ENCODE data around the gene PLCB4.

Gene PLCB4

DNA sequence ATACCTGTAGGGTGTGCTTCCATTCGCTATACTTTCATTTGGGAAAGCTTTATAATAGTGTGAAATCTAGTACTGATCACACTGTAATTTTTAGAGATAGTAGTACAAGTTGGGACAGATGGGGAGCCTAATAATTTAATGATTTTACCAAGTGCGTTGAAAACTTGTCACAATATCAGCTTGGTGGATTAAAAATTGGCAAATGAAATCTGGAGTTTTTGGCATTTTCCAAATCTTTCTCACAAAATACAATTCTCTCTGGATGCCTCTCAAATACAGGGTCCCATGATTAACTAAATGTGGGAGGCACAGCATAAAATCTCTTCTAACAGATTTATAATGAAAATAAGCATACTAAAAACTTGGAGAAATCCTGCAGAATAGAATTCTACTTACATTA is 96.4 kb downstream of the PLCB4 start:
- ChIA-PET POLR2A (no interaction called here), CTCF (no interaction called here)
- DNase-seq (ENCODE audit: low read depth, low spot score) = no peak
- no peak overlapping the region for H3K4me3 ChIP-seq (ENCODE audit: low read depth, low read length)
- TF ChIP-seq, protein P1, sequence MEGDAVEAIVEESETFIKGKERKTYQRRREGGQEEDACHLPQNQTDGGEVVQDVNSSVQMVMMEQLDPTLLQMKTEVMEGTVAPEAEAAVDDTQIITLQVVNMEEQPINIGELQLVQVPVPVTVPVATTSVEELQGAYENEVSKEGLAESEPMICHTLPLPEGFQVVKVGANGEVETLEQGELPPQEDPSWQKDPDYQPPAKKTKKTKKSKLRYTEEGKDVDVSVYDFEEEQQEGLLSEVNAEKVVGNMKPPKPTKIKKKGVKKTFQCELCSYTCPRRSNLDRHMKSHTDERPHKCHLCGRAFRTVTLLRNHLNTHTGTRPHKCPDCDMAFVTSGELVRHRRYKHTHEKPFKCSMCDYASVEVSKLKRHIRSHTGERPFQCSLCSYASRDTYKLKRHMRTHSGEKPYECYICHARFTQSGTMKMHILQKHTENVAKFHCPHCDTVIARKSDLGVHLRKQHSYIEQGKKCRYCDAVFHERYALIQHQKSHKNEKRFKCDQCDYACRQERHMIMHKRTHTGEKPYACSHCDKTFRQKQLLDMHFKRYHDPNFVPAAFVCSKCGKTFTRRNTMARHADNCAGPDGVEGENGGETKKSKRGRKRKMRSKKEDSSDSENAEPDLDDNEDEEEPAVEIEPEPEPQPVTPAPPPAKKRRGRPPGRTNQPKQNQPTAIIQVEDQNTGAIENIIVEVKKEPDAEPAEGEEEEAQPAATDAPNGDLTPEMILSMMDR (IDR thresholded peaks at IDR 0.05; ENCODE audit: insufficient read depth, low read length, missing control alignments) = no peak

DNA sequence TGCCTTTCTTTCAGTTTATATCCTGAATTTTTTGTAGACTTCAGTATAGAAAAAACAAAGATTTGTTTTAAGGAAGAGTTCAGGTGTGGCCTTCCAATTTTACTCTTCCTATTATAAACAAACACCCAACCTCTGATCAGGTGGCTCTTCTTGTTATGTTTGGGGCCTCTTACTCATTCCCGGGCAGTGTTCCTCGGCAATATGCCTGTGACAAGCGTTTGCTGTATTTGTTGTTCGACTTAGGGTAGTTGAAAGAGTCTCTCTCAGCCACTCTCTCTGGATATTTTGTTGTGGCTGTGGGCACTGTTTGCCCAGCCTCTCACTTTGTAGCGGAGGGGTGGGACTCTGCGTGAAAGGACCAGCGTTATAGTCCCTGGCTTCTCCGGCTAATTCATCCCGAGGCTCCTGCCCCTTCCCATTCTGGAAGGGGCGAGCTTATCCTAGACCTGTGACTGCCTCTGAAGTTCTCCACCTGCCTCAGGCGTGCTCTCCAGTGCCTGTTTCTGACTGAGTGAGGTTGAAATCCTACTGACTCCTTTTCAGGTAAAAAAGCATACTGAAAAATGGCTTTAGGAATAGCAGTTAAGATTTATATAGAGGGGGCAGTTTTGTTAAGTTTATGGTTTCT is 97.4 kb downstream of the PLCB4 start:
- DNase-seq (ENCODE audit: low read depth, low spot score) = no peak
- CTCF ChIA-PET = no interaction called here
- no peak overlapping the region for H3K4me3 ChIP-seq (ENCODE audit: low read depth, low read length)
- POLR2A ChIA-PET = no interaction called here
- TF ChIP-seq, protein P1 (IDR thresholded peaks at IDR 0.05; ENCODE audit: insufficient read depth, low read length, missing control alignments) = no peak

DNA sequence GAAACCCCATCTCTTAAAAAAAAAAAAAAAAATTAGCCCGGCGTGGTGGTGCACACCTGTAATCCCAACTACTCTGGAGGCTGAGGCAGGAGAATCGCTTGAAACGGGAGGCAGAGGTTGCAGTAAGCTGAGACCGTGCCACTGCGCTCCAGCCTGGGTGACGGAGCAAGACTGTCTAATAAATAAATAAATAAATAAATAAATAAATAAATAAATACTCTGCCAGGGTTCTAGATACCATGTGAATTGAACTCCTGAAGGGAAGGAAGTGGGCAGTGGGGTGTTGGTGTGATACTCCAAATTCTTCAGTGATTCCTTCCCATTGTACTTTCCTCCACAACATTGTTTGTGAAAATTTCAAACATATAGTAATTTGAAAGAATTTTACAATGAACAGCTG is 100.5 kb downstream of the PLCB4 start:
- ChIA-PET POLR2A (no interaction called here), CTCF (interaction anchor here (2.4 kb wide), 1 partner anchor 10 kb away, joined by 6 read pairs; no protein-coding TSS in a partner anchor)
- DNase-seq (ENCODE audit: low read depth, low spot score) = no peak
- no peak overlapping the region for H3K4me3 ChIP-seq (ENCODE audit: low read depth, low read length)
- TF ChIP-seq, protein P1 (IDR thresholded peaks at IDR 0.05; ENCODE audit: insufficient read depth, low read length, missing control alignments) = no peak

DNA sequence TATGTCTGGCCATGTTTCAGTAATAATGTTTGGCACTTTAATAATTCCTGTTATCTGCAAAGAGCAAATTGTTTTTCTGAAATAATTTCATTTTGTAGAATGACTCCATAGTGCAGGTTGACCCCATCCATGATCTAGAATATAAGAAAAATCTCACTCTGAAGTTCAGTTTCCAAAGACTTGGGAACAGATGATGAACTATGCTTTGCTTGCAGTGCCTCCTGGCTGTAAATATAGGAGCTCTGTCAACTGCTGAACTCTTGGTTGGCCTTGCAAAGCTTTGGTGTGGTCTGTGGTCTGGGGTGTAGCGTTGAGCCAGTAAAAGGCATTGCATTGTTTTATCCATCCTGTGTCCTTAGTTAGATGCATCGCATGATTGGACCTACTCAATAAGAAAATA is 104.0 kb downstream of the PLCB4 start:
- CTCF ChIA-PET = interaction anchor here (1.4 kb wide), 1 partner anchor 25 kb away, joined by 3 read pairs; no protein-coding TSS in a partner anchor
- no peak for DNase-seq (ENCODE audit: low read depth, low spot score)
- no peak overlapping the region for H3K4me3 ChIP-seq (ENCODE audit: low read depth, low read length)
- TF ChIP-seq, protein P1 (IDR thresholded peaks at IDR 0.05; ENCODE audit: insufficient read depth, low read length, missing control alignments) = peak; percentile 8
- POLR2A ChIA-PET = no interaction called here

DNA sequence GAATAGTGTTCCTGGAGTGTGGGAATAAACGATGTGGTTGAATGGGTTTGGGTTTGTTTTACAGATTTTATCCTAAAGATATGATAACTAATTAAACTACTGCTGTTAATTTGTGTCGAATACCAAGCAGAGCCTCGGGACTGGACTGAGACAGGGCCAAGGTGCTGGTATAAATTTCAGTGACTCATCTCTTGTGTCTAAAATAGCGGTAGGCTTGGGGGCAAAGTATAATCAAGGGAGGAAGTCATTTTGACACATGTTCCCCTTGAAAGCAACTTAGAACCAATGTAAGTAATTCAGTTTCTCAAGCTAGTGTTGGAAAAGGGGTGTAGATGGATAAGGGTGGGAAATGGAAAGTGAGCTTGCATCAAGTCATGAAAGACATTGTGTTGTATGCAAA is 108.4 kb downstream of the PLCB4 start:
- ChIA-PET CTCF (interaction anchor here (0.7 to 0.9 kb wide), 2 partner anchors 9 to 983 kb away, joined by 3 read pairs; no protein-coding TSS in a partner anchor), POLR2A (no interaction called here)
- TF ChIP-seq, protein P1 (IDR thresholded peaks at IDR 0.05; ENCODE audit: insufficient read depth, low read length, missing control alignments) = no peak
- DNase-seq (ENCODE audit: low read depth, low spot score) = no peak
- no peak overlapping the region for H3K4me3 ChIP-seq (ENCODE audit: low read depth, low read length)

DNA sequence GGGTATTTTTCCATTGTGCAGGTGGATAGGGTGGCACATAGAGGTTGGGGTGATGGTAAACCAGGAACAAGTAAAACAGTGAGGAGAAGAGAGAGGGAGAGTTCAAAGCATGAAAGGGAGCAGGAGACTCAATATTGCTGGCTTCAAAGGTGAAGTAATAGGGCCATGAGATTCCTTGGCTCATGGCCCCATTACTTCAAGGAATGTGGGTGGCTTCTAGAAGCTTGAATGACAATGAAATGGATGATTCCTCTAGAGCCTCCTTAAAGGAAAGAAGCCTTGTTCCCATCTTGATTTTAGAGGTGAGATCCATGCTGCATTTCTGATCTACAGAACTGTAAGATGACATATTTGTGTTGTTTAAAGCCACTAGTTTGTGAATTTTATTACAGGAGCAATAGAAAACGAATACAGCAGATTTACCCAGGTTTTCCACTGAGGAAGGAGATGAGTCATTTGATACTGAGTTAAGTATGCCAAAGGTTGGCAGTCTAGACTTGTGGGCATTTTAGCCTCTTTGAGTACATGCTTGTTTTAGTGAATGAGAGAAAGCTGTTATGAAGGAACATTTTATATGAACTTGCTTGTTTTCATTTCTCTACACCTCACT is 110.4 kb downstream of the PLCB4 start:
- ChIA-PET CTCF (interaction anchor here (0.7 to 1.8 kb wide), 3 partner anchors 8 to 152 kb away, joined by 3 to 4 read pairs (median 4); no protein-coding TSS in a partner anchor), POLR2A (no interaction called here)
- DNase-seq (ENCODE audit: low read depth, low spot score) = no peak
- TF ChIP-seq, protein P1 (IDR thresholded peaks at IDR 0.05; ENCODE audit: insufficient read depth, low read length, missing control alignments) = no peak
- no peak overlapping the region for H3K4me3 ChIP-seq (ENCODE audit: low read depth, low read length)

All from AG04449 (cell line).